AG09309 (cell line): ENCODE results near the gene KRT80.

Experiments
- DNase-seq: peaks from one replicate; pipeline ENCODE4 v3.0.0-alpha.2; 2010; ENCODE audit warnings: low read depth
- H3K4me3 ChIP-seq: 2 replicates; pipeline ENCODE4 v1.5.1; 2011; ENCODE audit warnings: mild to moderate bottlenecking, low read depth, low read length, moderate library complexity; ENCODE audit not compliant: control insufficient read depth
- CTCF ChIP-seq: IDR thresholded peaks from 2 replicates; pipeline ENCODE4 v1.5.1; 2011; ENCODE audit warnings: mild to moderate bottlenecking, low read depth, low read length, inconsistent platforms; ENCODE audit not compliant: insufficient read depth, control insufficient read depth; ENCODE audit errors: missing control alignments

The KRT80 gene

GRCh38 chr12:52149182-52149641, 42.6 kb downstream of the KRT80 start:
- no peak for DNase-seq
- no peak for TF ChIP-seq CTCF
- no peak overlapping the region for H3K4me3 ChIP-seq

GRCh38 chr12:52148464-52149181, 43.2 kb downstream of the KRT80 start:
- no peak overlapping the region for H3K4me3 ChIP-seq
- no peak for DNase-seq
- no peak for TF ChIP-seq CTCF

- H3K4me3 ChIP-seq: no peak overlapping the region
- no peak for DNase-seq
- no peak for TF ChIP-seq CTCF
Observed at GRCh38 chr12:52147964-52148463, 43.8 kb downstream of the KRT80 start.

- no peak overlapping the region for H3K4me3 ChIP-seq
- no peak for TF ChIP-seq CTCF
- peak; percentile 95 for DNase-seq
Observed at GRCh38 chr12:52147367-52147963, 44.3 kb downstream of the KRT80 start.

- no peak for TF ChIP-seq CTCF
- DNase-seq: no peak
- H3K4me3 ChIP-seq: no peak overlapping the region
Observed at GRCh38 chr12:52146822-52147366, 44.9 kb downstream of the KRT80 start.

- H3K4me3 ChIP-seq: no peak overlapping the region
- TF ChIP-seq CTCF: no peak
- DNase-seq: no peak
Observed at GRCh38 chr12:52146089-52146821, 45.6 kb downstream of the KRT80 start.
